H1 (cell line): ENCODE results near the gene GABRB2. TPM values are rescaled to one million over a fixed set of nuclear protein-coding genes. Genes with fewer than 3 reads are reported as not detected.

ENCODE experiments used
- BACH1 ChIP-seq: IDR thresholded peaks from 2 replicates; pipeline ENCODE4 v1.6.1; 2012; ENCODE audit warnings: low read length, improper control_type of control experiment
- GTF2F1 ChIP-seq: IDR thresholded peaks from 2 replicates; pipeline ENCODE4 v1.6.1; 2012; ENCODE audit warnings: low read depth, low read length, improper control_type of control experiment, borderline replicate concordance
- KDM1A ChIP-seq: fragments of 200-600, 300-600 bp; sonication (generic); IDR thresholded peaks from 2 replicates; pipeline ENCODE4 v1.7.1; 2016; ENCODE audit warnings: mild to moderate bottlenecking, low read length, borderline replicate concordance
- PHF8 ChIP-seq: fragments of 200-600 bp; sonication (generic); conservative IDR thresholded peaks from 2 replicates; pipeline ENCODE4 v1.7.1; 2012; ENCODE audit warnings: low read depth, mild to moderate bottlenecking, inconsistent platforms, low read length, moderate library complexity
- RAD21 ChIP-seq, 2 experiments: IDR thresholded peaks in 1 of 2; conservative IDR thresholded peaks in 1 of 2; 2 replicates each; pipeline ENCODE4 v1.6.1; 2011; ENCODE audit warnings: low read depth in 2 of 2, low read length in 2 of 2, improper control_type of control experiment in 1 of 2, inconsistent platforms in 1 of 2, mild to moderate bottlenecking in 1 of 2, moderate library complexity in 1 of 2
- TAF1 ChIP-seq: IDR thresholded peaks from 2 replicates; pipeline ENCODE4 v1.6.1; 2011; ENCODE audit warnings: mild to moderate bottlenecking, low read depth, low read length
- polyA plus RNA-seq, 7 experiments: library from polyadenylated mRNA; depleted of rRNA in 3 of 7; stranded (reverse) in 5 of 7; unstranded in 2 of 7; fragments of >200 nt in 5 of 7; fragments of 200-250 nt in 2 of 7; gene quantifications; 1 replicate in 5 of 7; 2 replicates in 1 of 7; 4 replicates in 1 of 7; pipeline versions ENCODE4 v1.2.1 to v1.2.3, GENCODE V29; 2011 to 2013; ENCODE audit warnings: missing spikeins in 2 of 7, mixed read lengths in 2 of 7
- total RNA-seq: library from RNA; stranded (reverse); fragmentation: NEBNext Ultra II Directional; extraction: Animal tissue kit (Norgen Biotek cat#: 25700); gene quantifications from 2 replicates; pipeline ENCODE4 v1.2.1, GENCODE V29; 2021
- TF ChIP-seq, protein P1 (sequence below): fragments of 300-600 bp; sonication (generic); IDR thresholded peaks from 2 replicates; pipeline ENCODE4 v1.7.1; 2012; ENCODE audit warnings: low read length, moderate library complexity, mild to moderate bottlenecking, inconsistent platforms; ENCODE audit not compliant: insufficient replicate concordance
- TF ChIP-seq, protein P2 (sequence below): IDR thresholded peaks from 2 replicates; pipeline ENCODE4 v1.6.1; 2012; ENCODE audit warnings: low read length, inconsistent platforms
- TF ChIP-seq, protein P3 (sequence below): IDR thresholded peaks from 2 replicates; pipeline ENCODE4 v1.6.1; 2011; ENCODE audit warnings: low read depth, mild to moderate bottlenecking, low read length; ENCODE audit not compliant: insufficient read depth

Gene GABRB2
- total and polyA plus RNA-seq, 2 of the 8 experiments (the other 6 are each of a cell fraction or from before 2014, with no cell fraction given), result 0.54 to 1.9 TPM

DNA sequence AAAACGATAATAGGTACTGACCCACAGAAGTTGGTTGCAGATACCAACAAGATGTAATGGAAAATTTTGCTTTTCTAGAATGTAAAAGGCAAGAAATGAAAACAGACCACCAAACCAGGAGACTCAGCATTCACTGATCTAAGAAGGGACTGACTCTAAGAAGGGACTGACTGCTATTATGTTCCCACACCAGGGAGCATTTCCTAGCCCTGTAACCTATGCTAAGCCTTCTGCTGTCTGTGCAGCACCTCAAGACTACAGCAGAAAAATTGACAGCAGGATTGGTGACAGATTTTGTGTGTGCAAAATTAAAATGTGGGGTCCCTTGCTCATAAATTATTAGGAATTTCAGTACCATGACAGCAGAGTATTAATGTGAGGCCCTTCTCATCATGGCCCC lies 154.8 kb downstream of the GABRB2 start (continued):
- TF ChIP-seq, protein P1, sequence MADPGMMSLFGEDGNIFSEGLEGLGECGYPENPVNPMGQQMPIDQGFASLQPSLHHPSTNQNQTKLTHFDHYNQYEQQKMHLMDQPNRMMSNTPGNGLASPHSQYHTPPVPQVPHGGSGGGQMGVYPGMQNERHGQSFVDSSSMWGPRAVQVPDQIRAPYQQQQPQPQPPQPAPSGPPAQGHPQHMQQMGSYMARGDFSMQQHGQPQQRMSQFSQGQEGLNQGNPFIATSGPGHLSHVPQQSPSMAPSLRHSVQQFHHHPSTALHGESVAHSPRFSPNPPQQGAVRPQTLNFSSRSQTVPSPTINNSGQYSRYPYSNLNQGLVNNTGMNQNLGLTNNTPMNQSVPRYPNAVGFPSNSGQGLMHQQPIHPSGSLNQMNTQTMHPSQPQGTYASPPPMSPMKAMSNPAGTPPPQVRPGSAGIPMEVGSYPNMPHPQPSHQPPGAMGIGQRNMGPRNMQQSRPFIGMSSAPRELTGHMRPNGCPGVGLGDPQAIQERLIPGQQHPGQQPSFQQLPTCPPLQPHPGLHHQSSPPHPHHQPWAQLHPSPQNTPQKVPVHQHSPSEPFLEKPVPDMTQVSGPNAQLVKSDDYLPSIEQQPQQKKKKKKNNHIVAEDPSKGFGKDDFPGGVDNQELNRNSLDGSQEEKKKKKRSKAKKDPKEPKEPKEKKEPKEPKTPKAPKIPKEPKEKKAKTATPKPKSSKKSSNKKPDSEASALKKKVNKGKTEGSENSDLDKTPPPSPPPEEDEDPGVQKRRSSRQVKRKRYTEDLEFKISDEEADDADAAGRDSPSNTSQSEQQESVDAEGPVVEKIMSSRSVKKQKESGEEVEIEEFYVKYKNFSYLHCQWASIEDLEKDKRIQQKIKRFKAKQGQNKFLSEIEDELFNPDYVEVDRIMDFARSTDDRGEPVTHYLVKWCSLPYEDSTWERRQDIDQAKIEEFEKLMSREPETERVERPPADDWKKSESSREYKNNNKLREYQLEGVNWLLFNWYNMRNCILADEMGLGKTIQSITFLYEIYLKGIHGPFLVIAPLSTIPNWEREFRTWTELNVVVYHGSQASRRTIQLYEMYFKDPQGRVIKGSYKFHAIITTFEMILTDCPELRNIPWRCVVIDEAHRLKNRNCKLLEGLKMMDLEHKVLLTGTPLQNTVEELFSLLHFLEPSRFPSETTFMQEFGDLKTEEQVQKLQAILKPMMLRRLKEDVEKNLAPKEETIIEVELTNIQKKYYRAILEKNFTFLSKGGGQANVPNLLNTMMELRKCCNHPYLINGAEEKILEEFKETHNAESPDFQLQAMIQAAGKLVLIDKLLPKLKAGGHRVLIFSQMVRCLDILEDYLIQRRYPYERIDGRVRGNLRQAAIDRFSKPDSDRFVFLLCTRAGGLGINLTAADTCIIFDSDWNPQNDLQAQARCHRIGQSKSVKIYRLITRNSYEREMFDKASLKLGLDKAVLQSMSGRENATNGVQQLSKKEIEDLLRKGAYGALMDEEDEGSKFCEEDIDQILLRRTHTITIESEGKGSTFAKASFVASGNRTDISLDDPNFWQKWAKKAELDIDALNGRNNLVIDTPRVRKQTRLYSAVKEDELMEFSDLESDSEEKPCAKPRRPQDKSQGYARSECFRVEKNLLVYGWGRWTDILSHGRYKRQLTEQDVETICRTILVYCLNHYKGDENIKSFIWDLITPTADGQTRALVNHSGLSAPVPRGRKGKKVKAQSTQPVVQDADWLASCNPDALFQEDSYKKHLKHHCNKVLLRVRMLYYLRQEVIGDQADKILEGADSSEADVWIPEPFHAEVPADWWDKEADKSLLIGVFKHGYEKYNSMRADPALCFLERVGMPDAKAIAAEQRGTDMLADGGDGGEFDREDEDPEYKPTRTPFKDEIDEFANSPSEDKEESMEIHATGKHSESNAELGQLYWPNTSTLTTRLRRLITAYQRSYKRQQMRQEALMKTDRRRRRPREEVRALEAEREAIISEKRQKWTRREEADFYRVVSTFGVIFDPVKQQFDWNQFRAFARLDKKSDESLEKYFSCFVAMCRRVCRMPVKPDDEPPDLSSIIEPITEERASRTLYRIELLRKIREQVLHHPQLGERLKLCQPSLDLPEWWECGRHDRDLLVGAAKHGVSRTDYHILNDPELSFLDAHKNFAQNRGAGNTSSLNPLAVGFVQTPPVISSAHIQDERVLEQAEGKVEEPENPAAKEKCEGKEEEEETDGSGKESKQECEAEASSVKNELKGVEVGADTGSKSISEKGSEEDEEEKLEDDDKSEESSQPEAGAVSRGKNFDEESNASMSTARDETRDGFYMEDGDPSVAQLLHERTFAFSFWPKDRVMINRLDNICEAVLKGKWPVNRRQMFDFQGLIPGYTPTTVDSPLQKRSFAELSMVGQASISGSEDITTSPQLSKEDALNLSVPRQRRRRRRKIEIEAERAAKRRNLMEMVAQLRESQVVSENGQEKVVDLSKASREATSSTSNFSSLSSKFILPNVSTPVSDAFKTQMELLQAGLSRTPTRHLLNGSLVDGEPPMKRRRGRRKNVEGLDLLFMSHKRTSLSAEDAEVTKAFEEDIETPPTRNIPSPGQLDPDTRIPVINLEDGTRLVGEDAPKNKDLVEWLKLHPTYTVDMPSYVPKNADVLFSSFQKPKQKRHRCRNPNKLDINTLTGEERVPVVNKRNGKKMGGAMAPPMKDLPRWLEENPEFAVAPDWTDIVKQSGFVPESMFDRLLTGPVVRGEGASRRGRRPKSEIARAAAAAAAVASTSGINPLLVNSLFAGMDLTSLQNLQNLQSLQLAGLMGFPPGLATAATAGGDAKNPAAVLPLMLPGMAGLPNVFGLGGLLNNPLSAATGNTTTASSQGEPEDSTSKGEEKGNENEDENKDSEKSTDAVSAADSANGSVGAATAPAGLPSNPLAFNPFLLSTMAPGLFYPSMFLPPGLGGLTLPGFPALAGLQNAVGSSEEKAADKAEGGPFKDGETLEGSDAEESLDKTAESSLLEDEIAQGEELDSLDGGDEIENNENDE, result no peak
- no peak for TF ChIP-seq PHF8
- TF ChIP-seq, protein P2, sequence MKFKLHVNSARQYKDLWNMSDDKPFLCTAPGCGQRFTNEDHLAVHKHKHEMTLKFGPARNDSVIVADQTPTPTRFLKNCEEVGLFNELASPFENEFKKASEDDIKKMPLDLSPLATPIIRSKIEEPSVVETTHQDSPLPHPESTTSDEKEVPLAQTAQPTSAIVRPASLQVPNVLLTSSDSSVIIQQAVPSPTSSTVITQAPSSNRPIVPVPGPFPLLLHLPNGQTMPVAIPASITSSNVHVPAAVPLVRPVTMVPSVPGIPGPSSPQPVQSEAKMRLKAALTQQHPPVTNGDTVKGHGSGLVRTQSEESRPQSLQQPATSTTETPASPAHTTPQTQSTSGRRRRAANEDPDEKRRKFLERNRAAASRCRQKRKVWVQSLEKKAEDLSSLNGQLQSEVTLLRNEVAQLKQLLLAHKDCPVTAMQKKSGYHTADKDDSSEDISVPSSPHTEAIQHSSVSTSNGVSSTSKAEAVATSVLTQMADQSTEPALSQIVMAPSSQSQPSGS, result no peak
- TF ChIP-seq BACH1, result no peak
- no peak for TF ChIP-seq KDM1A
- no peak for TF ChIP-seq RAD21 (IDR thresholded peaks at IDR 0.05 in 1 of 2, conservative IDR thresholded peaks at IDR 0.05 in 1 of 2; ENCODE audit: low read depth in 2 of 2, low read length in 2 of 2)
- TF ChIP-seq GTF2F1, result no peak
- TF ChIP-seq TAF1, result no peak
- TF ChIP-seq, protein P3, sequence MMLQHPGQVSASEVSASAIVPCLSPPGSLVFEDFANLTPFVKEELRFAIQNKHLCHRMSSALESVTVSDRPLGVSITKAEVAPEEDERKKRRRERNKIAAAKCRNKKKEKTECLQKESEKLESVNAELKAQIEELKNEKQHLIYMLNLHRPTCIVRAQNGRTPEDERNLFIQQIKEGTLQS, result no peak
